RKO (cell line): ENCODE results near the gene TNK2.
A peak's percentile ranks its signal among the peaks of the same experiment; 100 is the strongest.
"Not testable (repeated sequence)": the region's sequence is repeated elsewhere in the genome, so short reads cannot be mapped to it uniquely, and the experiment has no call there.

Source experiments
- DNase-seq: peaks from one replicate; pipeline ENCODE4 v3.0.0-alpha.2; 2016; ENCODE audit warnings: low spot score

The TNK2 gene

GRCh38 chr3:195916991-195917390, 8.6 kb upstream of the TNK2 start:
- no peak for DNase-seq

- no peak for DNase-seq
Measured at GRCh38 chr3:195916291-195916690, 7.9 kb upstream of the TNK2 start.

- DNase-seq = peak; percentile 99
Measured at GRCh38 chr3:195914648-195915473, 6.5 kb upstream of the TNK2 start.

GRCh38 chr3:195914146-195914545, 5.8 kb upstream of the TNK2 start:
- DNase-seq = not testable (repeated sequence)

- no peak for DNase-seq
Measured at GRCh38 chr3:195913382-195913781, 5.0 kb upstream of the TNK2 start.

- DNase-seq = no peak
Measured at GRCh38 chr3:195911946-195912270, 3.6 kb upstream of the TNK2 start.

GRCh38 chr3:195911041-195911945, 2.9 kb upstream of the TNK2 start:
- DNase-seq = no peak

- no peak for DNase-seq
Measured at GRCh38 chr3:195910499-195910845, 2.1 kb upstream of the TNK2 start.

- peak; percentile 77 for DNase-seq
Measured at GRCh38 chr3:195909644-195910498, 1.5 kb upstream of the TNK2 start.

- no peak for DNase-seq
Measured at GRCh38 chr3:195908694-195909581, 587 bp upstream of the TNK2 start.

GRCh38 chr3:195907684-195907933, 742 bp downstream of the TNK2 start:
- DNase-seq = no peak

- DNase-seq = no peak
Measured at GRCh38 chr3:195906865-195907683, 1.3 kb downstream of the TNK2 start.

GRCh38 chr3:195905970-195906864, 2.1 kb downstream of the TNK2 start:
- DNase-seq = peak; percentile 61

- DNase-seq = no peak
Measured at GRCh38 chr3:195904368-195904767, 4.0 kb downstream of the TNK2 start.

GRCh38 chr3:195903950-195904290, 4.4 kb downstream of the TNK2 start:
- no peak for DNase-seq

GRCh38 chr3:195902634-195903033, 5.7 kb downstream of the TNK2 start:
- not testable (repeated sequence) for DNase-seq

- not testable (repeated sequence) for DNase-seq
Measured at GRCh38 chr3:195901836-195902585, 6.3 kb downstream of the TNK2 start.

- no peak for DNase-seq
Measured at GRCh38 chr3:195900436-195901355, 7.7 kb downstream of the TNK2 start.
